Esophagus squamous epithelium (tissue), 4 donors: ENCODE measurements around the gene KLF3.

Source experiments
- POLR2A ChIP-seq, 4 donors: fragments of 450-650 bp; IDR thresholded peaks; one replicate each; pipeline ENCODE4 v1.6.1; 2017; ENCODE audit warnings: antibody characterized with exemption in 4 of 4, mild to moderate bottlenecking in 4 of 4, moderate library complexity in 3 of 4
- TF ChIP-seq, protein P1 (sequence below), 6 experiments: fragments of 450-650 bp in 4 of 6; fragments of 200-600 bp in 2 of 6; sonication (generic) in 2 of 6; IDR thresholded peaks; one replicate each; pipeline ENCODE4 v1.5.1; 2016 to 2019; ENCODE audit warnings: antibody characterized with exemption in 6 of 6, mild to moderate bottlenecking in 4 of 6, moderate library complexity in 4 of 6

DNA sequence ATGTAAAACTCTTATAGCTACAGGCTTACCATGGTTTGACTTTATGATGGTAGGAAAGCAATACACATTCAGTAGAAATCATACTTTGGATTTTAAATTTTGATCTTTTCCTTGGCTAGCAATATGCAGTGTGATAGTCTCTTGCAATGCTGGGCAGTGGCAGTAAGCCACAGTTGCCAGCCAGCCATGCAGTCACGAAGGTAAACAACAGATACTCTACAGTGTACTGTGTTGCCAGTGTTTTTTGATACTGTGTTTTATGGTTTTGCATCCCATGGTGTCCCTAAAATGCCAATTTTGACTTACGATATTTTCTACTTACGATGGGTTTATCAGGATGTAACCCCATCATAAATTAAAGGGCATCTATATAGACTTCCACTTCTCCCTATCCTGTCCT, 24.8 kb upstream of the KLF3 start:
- no peak for TF ChIP-seq POLR2A (IDR thresholded peaks at IDR 0.05)
- TF ChIP-seq, protein P1, sequence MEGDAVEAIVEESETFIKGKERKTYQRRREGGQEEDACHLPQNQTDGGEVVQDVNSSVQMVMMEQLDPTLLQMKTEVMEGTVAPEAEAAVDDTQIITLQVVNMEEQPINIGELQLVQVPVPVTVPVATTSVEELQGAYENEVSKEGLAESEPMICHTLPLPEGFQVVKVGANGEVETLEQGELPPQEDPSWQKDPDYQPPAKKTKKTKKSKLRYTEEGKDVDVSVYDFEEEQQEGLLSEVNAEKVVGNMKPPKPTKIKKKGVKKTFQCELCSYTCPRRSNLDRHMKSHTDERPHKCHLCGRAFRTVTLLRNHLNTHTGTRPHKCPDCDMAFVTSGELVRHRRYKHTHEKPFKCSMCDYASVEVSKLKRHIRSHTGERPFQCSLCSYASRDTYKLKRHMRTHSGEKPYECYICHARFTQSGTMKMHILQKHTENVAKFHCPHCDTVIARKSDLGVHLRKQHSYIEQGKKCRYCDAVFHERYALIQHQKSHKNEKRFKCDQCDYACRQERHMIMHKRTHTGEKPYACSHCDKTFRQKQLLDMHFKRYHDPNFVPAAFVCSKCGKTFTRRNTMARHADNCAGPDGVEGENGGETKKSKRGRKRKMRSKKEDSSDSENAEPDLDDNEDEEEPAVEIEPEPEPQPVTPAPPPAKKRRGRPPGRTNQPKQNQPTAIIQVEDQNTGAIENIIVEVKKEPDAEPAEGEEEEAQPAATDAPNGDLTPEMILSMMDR (IDR thresholded peaks at IDR 0.05) = no peak
